ENCODE results near the gene TM9SF3. TPM values are rescaled to one million over a fixed set of nuclear protein-coding genes. Genes with fewer than 3 reads are reported as not detected.

TM9SF3 gene
- polyA plus RNA-seq, 3 donors, result 27.5 to 36.8 (median 36.1) TPM

DNA sequence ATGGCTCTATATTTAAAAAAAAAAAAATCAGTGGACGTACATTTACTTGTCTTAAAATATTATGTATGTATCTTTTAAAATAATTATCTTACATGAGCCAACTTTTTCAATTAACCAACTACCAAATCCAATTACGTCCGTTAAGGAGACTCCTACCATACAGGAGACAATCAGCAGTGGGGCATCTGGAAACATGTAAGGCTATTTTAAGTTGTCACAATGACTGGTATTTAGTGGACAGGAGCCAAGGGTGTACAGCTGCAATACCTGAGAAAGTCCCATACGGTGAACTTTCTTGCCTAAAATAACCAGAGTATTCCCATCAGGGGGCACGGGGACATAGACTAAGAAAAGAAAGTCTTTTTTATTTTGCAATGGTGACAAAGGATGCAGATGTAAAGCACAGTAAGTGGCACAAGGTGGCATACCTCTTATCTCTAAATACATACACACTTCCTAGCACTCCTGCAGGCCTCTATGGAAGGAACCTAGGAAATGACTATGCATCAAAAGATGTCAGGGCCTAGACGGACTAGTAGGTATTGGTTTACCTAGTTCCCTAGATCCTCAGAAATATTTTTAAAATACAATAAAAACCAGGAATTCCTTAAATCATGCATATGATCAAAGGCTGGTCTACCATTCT is 57.1 kb downstream of the TM9SF3 start:
- H3K27ac ChIP-seq (ENCODE audit: low read depth, low read length), result no peak overlapping the region
- WGBS, 3 donors, result 50 to 73% (median 68%) methylated on average over 6 of the region's 6 CpGs

DNA sequence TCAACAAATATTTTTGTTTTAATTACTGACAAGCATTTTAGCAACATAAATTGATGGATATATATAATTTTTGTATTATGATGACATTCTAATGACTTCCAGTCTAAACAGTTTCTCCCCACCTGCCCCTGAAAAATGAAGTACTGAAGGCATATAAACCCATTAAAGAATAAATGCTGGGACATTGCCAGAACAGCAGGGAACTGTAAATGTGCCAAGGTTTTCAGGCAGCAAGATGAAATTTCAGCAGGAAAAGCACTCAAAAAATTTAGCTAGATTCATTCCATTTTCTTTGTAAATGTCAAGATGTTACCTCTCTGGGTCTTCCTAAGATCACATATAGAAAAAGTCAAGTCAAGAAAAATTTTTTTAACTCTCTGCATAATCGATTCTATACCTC is 62.1 kb downstream of the TM9SF3 start:
- 69 to 81% (median 73%) methylated on average over 1 of the region's 1 CpG for WGBS, 3 donors
- H3K27ac ChIP-seq (ENCODE audit: low read depth, low read length), result no peak overlapping the region

GRCh38 chr10:96517284-96517683 is 69.5 kb downstream of the TM9SF3 start:
- WGBS, 3 donors, result 88 to 94% (median 91%) methylated on average over 1 of the region's 1 CpG
- no peak overlapping the region for H3K27ac ChIP-seq (ENCODE audit: low read depth, low read length)

DNA sequence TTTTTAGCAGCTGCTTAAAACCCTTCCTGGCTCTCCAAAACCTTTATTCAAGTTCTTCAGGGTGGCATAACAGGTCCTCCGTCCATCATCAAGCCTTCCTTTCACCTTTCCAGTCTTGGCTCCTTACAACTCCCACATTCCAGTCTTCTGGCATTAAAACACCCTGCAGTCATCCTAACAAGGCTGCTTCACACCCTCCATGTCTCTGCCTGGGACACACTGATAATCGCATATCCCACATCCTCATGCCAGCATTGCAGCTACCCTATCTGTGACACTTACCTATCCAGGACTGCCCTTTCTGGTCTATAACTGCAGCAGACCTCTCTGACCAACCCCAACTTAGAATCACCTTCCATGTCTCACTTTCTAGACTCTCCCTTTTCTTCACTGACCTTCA is 70.5 kb downstream of the TM9SF3 start:
- WGBS, 3 donors, result 83 to 96% (median 91%) methylated on average over 2 of the region's 2 CpGs
- H3K27ac ChIP-seq (ENCODE audit: low read depth, low read length), result no peak overlapping the region

GRCh38 chr10:96513698-96514561 is 72.9 kb downstream of the TM9SF3 start, which contains the start of gene TLL2:
Gene TLL2 (minus strand): TSS chr10:96513926. CDS start chr10:96513685, 241 bp downstream.
- 1 to 2% (median 2%) methylated on average over 62 to 68 of the region's 68 CpGs for WGBS, 3 donors
- no peak within 1 kb of the TSS for H3K27ac ChIP-seq (ENCODE audit: low read depth, low read length)

- H3K27ac ChIP-seq (ENCODE audit: low read depth, low read length), result no peak overlapping the region
- 0 to 1% (median 0%) methylated on average over 26 to 31 of the region's 31 CpGs for WGBS, 3 donors
These were observed 73.5 kb downstream of the TM9SF3 start for GRCh38 chr10:96513305-96513697.

DNA sequence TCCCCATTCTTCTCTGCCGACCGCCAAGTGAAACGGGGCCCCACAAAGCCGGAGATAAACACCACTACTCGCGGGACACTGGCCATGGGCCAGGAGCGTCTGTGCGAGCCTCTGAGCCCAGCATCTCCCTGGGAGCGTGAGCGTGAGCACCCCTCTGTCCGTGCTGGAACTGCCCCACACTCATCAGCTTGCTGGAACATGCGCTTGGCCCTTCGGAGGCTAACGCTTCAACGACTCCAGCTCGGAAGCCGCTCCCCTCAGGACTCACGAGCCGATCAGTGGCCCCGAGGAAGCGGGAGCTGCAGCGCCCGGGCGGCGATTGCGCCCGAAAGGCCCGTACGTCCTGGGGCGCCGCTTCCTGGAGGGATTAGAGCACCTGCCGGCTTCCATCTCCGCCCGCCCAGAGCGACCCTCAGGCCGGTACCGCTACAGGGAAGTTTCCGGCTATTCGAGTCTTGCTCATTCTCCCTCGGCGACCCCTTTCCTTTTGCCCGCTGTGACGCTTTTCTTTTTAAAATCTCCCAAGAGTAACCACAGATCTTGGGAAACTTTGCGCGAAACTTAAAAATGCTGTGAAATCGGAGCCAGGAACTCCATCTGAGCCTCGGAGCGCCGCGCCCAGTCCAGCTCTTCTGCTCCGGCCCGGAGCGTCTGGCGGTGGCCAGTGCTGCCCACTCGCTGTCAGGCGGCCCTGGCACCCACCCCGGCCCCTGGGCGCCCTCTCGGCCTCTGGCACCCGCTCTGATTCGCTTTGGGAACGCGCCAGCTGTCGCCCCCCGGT is 74.1 kb downstream of the TM9SF3 start:
- H3K27ac ChIP-seq (ENCODE audit: low read depth, low read length), result no peak overlapping the region
- WGBS, 3 donors, result 2% methylated on average over 63 to 65 of the region's 65 CpGs

GRCh38 chr10:96511044-96511945 is 75.5 kb downstream of the TM9SF3 start:
- no peak overlapping the region for H3K27ac ChIP-seq (ENCODE audit: low read depth, low read length)
- WGBS, 3 donors, result 60 to 68% (median 65%) methylated on average over 7 of the region's 7 CpGs

GRCh38 chr10:96509017-96509641 is 77.7 kb downstream of the TM9SF3 start:
- 82 to 90% (median 90%) methylated on average over 3 of the region's 3 CpGs for WGBS, 3 donors
- no peak overlapping the region for H3K27ac ChIP-seq (ENCODE audit: low read depth, low read length)

- H3K27ac ChIP-seq (ENCODE audit: low read depth, low read length), result no peak overlapping the region
- 54 to 83% (median 83%) methylated on average over 2 of the region's 2 CpGs for WGBS, 3 donors
These were observed 79.8 kb downstream of the TM9SF3 start for GRCh38 chr10:96507044-96507443.

- H3K27ac ChIP-seq (ENCODE audit: low read depth, low read length), result no peak overlapping the region
- 77 to 84% (median 78%) methylated on average over 12 of the region's 12 CpGs for WGBS, 3 donors
These were observed 81.4 kb downstream of the TM9SF3 start for GRCh38 chr10:96505150-96506136.

GRCh38 chr10:96502561-96503282 is 84.1 kb downstream of the TM9SF3 start:
- WGBS, 3 donors, result 88 to 92% (median 90%) methylated on average over 7 of the region's 7 CpGs
- no peak overlapping the region for H3K27ac ChIP-seq (ENCODE audit: low read depth, low read length)

GRCh38 chr10:96501985-96502384 is 84.8 kb downstream of the TM9SF3 start:
- WGBS, 3 donors, result 74 to 82% (median 82%) methylated on average over 4 of the region's 4 CpGs

DNA sequence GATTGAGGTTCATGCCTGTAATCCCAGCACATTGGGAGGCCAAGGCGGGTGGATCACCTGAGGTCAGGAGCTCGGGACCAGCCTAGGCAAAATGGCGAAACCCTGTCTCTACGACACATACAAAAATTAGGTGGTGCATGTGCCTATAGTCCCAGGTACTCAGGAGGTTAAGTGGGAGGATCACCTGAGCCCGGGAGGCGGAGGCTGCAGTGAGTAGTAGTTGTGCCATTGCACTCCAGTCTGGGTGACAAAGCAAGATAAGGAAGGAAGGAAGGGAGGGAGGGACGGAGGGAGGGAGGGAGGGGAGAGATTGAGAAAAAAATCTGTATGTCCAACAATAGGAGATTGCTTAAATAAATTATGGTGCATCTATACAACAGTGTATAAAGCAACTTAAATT is 86.3 kb downstream of the TM9SF3 start:
- WGBS, 3 donors, result 62 to 65% (median 63%) methylated on average over 7 of the region's 7 CpGs
- no peak overlapping the region for H3K27ac ChIP-seq (ENCODE audit: low read depth, low read length)

More at GRCh38 chr10:96501985-96502384, 84.8 kb downstream of the TM9SF3 start:
- no peak overlapping the region for H3K27ac ChIP-seq (ENCODE audit: low read depth, low read length)

DNA sequence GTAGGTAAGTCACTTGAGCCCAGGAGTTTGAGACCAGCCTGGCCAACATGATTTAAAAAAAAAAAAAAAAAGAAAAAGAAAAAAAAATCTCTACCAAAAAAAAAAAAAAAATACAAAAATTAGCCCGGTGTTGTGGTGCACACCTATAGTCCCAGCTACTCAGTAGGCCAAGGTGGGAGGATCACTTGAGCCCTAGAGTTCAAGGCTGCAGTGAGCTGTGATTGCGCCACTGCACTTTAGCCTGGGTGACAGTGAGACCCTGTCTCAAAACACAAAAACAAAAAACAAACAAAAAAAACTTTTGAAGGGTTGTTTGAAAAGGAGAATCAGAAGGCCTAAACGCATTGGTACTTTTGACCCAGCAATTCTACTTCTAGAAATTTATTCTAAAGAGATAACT is 86.8 kb downstream of the TM9SF3 start:
- WGBS, 3 donors, result 92 to 97% (median 94%) methylated on average over 3 of the region's 3 CpGs

DNA sequence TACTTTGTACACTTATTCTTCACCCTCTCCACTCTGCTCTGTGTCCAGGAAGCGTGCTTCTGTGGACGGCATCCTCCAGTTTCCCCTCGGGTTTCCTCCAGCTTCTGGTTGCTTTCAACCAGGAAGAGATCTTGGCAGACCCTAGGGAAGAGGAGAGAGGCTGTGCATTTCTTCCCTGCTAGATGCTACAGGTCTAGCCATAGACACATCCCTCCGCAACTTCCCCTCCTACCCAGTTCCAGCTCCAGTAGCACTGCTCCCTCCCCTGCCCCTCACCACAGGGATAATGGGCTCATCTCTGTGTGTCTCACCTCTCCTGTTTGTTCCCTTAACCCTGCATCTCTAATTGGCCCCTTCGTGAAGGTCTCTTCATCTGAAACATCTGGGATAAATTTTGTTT is 89.4 kb downstream of the TM9SF3 start:
- 51 to 77% (median 52%) methylated on average over 5 of the region's 5 CpGs for WGBS, 3 donors
- H3K27ac ChIP-seq (ENCODE audit: low read depth, low read length), result no peak overlapping the region

More for the DNA sequence above, 86.8 kb downstream of the TM9SF3 start:
- no peak overlapping the region for H3K27ac ChIP-seq (ENCODE audit: low read depth, low read length)

All from adipose tissue (tissue), 3 donors.